K562 (cell line): ENCODE results near the gene HLA-DOA. TPM values are rescaled to one million over a fixed set of nuclear protein-coding genes. Genes with fewer than 3 reads are reported as not detected.

ENCODE experiments used
- ATF1 ChIP-seq, 2 experiments: fragments of 450-650 bp in 1 of 2; IDR thresholded peaks; 2 replicates each; pipeline ENCODE4 v1.6.1; 2016; ENCODE audit warnings: missing compliant biosample characterization in 1 of 2, missing genetic modification characterization in 1 of 2
- CCNT2 ChIP-seq: IDR thresholded peaks from 2 replicates; pipeline ENCODE4 v1.6.1; 2011; ENCODE audit warnings: borderline replicate concordance, low read depth, mild to moderate bottlenecking, moderate library complexity, mixed read lengths, low read length; ENCODE audit not compliant: insufficient read length; ENCODE audit errors: extremely low read depth
- FOXJ3 ChIP-seq: sonication (generic); formaldehyde crosslinking; IDR thresholded peaks from 2 replicates; pipeline ENCODE4 v1.4.0; 2020; ENCODE audit warnings: mild to moderate bottlenecking, missing genetic modification reagents
- HDAC8 ChIP-seq: fragments of 450-650 bp; IDR thresholded peaks from 2 replicates; pipeline ENCODE4 v1.6.1; 2016; ENCODE audit warnings: mild to moderate bottlenecking, missing genetic modification characterization, moderate library complexity, missing compliant biosample characterization
- HLTF ChIP-seq: fragments of 450-650 bp; IDR thresholded peaks from 2 replicates; pipeline ENCODE4 v1.6.1; 2016
- KDM5B ChIP-seq: fragments of 200-600 bp; sonication (generic); IDR thresholded peaks from 2 replicates; pipeline ENCODE4 v1.6.1; 2012; ENCODE audit warnings: low read depth, mild to moderate bottlenecking, moderate library complexity, low read length, control low read depth, inconsistent platforms; ENCODE audit not compliant: insufficient replicate concordance
- NFXL1 ChIP-seq: fragments of 450-650 bp; formaldehyde crosslinking; IDR thresholded peaks from 2 replicates; pipeline ENCODE4 v1.4.0; 2021; ENCODE audit warnings: mild to moderate bottlenecking
- NONO ChIP-seq, 2 experiments: fragments of 200-400 bp in 1 of 2; fragments of 450-650 bp in 1 of 2; formaldehyde crosslinking in 1 of 2; IDR thresholded peaks; 2 replicates each; pipeline ENCODE4 v1.6.1; 2017; ENCODE audit warnings: low read depth in 2 of 2, mild to moderate bottlenecking in 2 of 2, moderate library complexity in 2 of 2, low read length in 1 of 2
- PCBP2 ChIP-seq: fragments of 200-400 bp; formaldehyde crosslinking; IDR thresholded peaks from 2 replicates; pipeline ENCODE4 v1.6.1; 2018; ENCODE audit warnings: low read length, low read depth, mild to moderate bottlenecking, moderate library complexity; ENCODE audit not compliant: poor library complexity, severe bottlenecking
- PHF8 ChIP-seq: fragments of 200-600 bp; sonication (generic); IDR thresholded peaks from 2 replicates; pipeline ENCODE4 v1.6.1; 2012; ENCODE audit warnings: mixed run types, mild to moderate bottlenecking, inconsistent platforms, low read length, moderate library complexity, borderline replicate concordance
- RBFOX2 ChIP-seq: fragments of 200-400 bp; formaldehyde crosslinking; IDR thresholded peaks from 2 replicates; pipeline ENCODE4 v1.6.1; 2017; ENCODE audit warnings: low read depth, mild to moderate bottlenecking, low read length, moderate library complexity
- RBM17 ChIP-seq: fragments of 200-400 bp; formaldehyde crosslinking; IDR thresholded peaks from 2 replicates; pipeline ENCODE4 v1.6.1; 2017; ENCODE audit warnings: low read depth, mild to moderate bottlenecking, low read length, borderline replicate concordance
- SIX5 ChIP-seq, 2 experiments: IDR thresholded peaks; 2 replicates each; pipeline ENCODE4 v1.6.1; 2011; ENCODE audit warnings: low read length in 2 of 2, borderline replicate concordance in 1 of 2, low read depth in 1 of 2, mild to moderate bottlenecking in 1 of 2, moderate library complexity in 1 of 2; ENCODE audit not compliant: insufficient read depth in 1 of 2
- SMARCC2 ChIP-seq: fragments of 450-650 bp; IDR thresholded peaks from 2 replicates; pipeline ENCODE4 v1.6.1; 2017; ENCODE audit warnings: antibody characterized with exemption, moderate library complexity, mild to moderate bottlenecking, low read depth
- U2AF2 ChIP-seq: fragments of 200-400 bp; formaldehyde crosslinking; optimal IDR thresholded peaks from 2 replicates; pipeline ENCODE3; 2017; ENCODE audit warnings: low read depth, mild to moderate bottlenecking, low read length
- ZNF24 ChIP-seq: fragments of 450-650 bp; IDR thresholded peaks from 2 replicates; pipeline ENCODE4 v1.6.1; 2016
- ZNF589 ChIP-seq: fragments of 200-800 bp; sonication (Bioruptor generic); IDR thresholded peaks from 2 replicates; pipeline ENCODE4 v1.6.1; 2016; ENCODE audit warnings: low read depth, missing genetic modification characterization, missing compliant biosample characterization
- ZSCAN32 ChIP-seq: fragments of 450-650 bp; formaldehyde crosslinking; IDR thresholded peaks from 2 replicates; pipeline ENCODE4 v1.4.0; 2020; ENCODE audit warnings: mild to moderate bottlenecking, moderate library complexity
- polyA plus RNA-seq, 8 experiments: library from polyadenylated mRNA; depleted of rRNA in 4 of 8; stranded (reverse) in 5 of 8; unstranded in 3 of 8; fragments of >200 nt; fragmentation: Nextera tagmentation in 2 of 8; fragmentation: Illumina TruSeq in 1 of 8; extraction: Ambion mirVana in 2 of 8; extraction: Trizol in 1 of 8; gene quantifications; 2 replicates each; pipeline versions ENCODE4 v1.2.1 to v1.2.3, GENCODE V29; 2011 to 2014; ENCODE audit warnings: inconsistent platforms in 1 of 8, missing spikeins in 1 of 8
- total RNA-seq, 7 experiments: library from RNA; depleted of rRNA in 6 of 7; stranded (reverse); fragments of >200 nt in 6 of 7; fragmentation: Illumina TruSeq in 2 of 7; extraction: Trizol in 2 of 7; gene quantifications; 2 replicates each; pipeline versions ENCODE4 v1.2.1 to v1.2.3, GENCODE V29; 2011 to 2021; ENCODE audit warnings: low replicate concordance in 1 of 7
- TF ChIP-seq, protein P1 (sequence below): sonication (generic); formaldehyde crosslinking; IDR thresholded peaks from 2 replicates; pipeline ENCODE4 v1.8.0; 2022; ENCODE audit warnings: mild to moderate bottlenecking, missing genetic modification reagents, borderline replicate concordance
- TF ChIP-seq, protein P2 (sequence below): fragments of 250-450 bp; sonication (Bioruptor Pico); IDR thresholded peaks from 2 replicates; pipeline ENCODE4 v1.5.0; 2020; ENCODE audit warnings: mild to moderate bottlenecking

HLA-DOA gene
- total and polyA plus RNA-seq, 9 of the 15 experiments (the other 6 are each of a cell fraction or from before 2014, with no cell fraction given) = 0.07 TPM; not detected in 8

DNA sequence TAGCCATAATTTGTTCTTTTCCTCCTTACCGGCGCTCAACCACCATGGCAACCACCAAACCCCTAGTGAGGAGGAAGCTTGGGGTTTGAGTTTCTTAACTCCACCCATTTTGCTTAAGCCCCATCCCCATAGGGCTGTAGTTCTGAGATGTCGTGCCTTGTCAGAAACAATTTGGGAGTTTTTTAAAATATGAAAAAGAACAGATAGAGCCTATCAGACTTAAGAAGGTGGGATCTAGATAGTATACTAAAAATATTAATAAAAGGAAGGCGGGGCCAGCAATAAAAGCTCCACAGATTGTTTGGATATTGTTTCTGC lies 35.4 kb downstream of the HLA-DOA start (continued):
- no peak for TF ChIP-seq RBM17
- TF ChIP-seq ZNF589 (CRISPR knock-in tag) = no peak
- no peak for TF ChIP-seq U2AF2
- TF ChIP-seq FOXJ3 (CRISPR knock-in tag) = no peak
- no peak for TF ChIP-seq SIX5 (IDR thresholded peaks at IDR 0.05; ENCODE audit: borderline replicate concordance in 1 of 2, insufficient read depth in 1 of 2, low read depth in 1 of 2, low read length in 2 of 2)
- TF ChIP-seq SMARCC2 = no peak
- no peak for TF ChIP-seq KDM5B
- no peak for TF ChIP-seq ATF1 (CRISPR knock-in tag; IDR thresholded peaks at IDR 0.05)
- TF ChIP-seq ATF1 (tag; IDR thresholded peaks at IDR 0.05) = no peak
- TF ChIP-seq PCBP2 = no peak
- TF ChIP-seq HDAC8 (tag) = no peak
- TF ChIP-seq HLTF = no peak
- no peak for TF ChIP-seq CCNT2
- no peak for TF ChIP-seq ZNF24
- TF ChIP-seq NONO (IDR thresholded peaks at IDR 0.05; ENCODE audit: low read depth in 2 of 2, low read length in 1 of 2) = peak in 1 of 2 experiments; percentile 3; a peak in 1 of 4 replicates
- TF ChIP-seq ZSCAN32 (CRISPR knock-in tag) = no peak
- TF ChIP-seq PHF8 = 0 out of 2 replicates have a peak, but pooled peaks have one; percentile 17
- TF ChIP-seq, protein P1, sequence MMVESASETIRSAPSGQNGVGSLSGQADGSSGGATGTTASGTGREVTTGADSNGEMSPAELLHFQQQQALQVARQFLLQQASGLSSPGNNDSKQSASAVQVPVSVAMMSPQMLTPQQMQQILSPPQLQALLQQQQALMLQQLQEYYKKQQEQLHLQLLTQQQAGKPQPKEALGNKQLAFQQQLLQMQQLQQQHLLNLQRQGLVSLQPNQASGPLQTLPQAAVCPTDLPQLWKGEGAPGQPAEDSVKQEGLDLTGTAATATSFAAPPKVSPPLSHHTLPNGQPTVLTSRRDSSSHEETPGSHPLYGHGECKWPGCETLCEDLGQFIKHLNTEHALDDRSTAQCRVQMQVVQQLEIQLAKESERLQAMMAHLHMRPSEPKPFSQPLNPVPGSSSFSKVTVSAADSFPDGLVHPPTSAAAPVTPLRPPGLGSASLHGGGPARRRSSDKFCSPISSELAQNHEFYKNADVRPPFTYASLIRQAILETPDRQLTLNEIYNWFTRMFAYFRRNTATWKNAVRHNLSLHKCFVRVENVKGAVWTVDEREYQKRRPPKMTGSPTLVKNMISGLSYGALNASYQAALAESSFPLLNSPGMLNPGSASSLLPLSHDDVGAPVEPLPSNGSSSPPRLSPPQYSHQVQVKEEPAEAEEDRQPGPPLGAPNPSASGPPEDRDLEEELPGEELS (CRISPR knock-in tag) = no peak
- TF ChIP-seq, protein P2, sequence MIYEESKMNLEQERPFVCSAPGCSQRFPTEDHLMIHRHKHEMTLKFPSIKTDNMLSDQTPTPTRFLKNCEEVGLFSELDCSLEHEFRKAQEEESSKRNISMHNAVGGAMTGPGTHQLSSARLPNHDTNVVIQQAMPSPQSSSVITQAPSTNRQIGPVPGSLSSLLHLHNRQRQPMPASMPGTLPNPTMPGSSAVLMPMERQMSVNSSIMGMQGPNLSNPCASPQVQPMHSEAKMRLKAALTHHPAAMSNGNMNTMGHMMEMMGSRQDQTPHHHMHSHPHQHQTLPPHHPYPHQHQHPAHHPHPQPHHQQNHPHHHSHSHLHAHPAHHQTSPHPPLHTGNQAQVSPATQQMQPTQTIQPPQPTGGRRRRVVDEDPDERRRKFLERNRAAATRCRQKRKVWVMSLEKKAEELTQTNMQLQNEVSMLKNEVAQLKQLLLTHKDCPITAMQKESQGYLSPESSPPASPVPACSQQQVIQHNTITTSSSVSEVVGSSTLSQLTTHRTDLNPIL (CRISPR knock-in tag) = no peak
- no peak for TF ChIP-seq NFXL1
- peak; percentile 59 for TF ChIP-seq RBFOX2
- TF ChIP-seq, all 486 proteins: peak for 3
